Gastrocnemius medialis (tissue), 4 donors: Measurements from ENCODE around the gene DLEC1.

ENCODE experiments used
- POLR2A ChIP-seq, 2 donors: fragments of 450-650 bp; IDR thresholded peaks; one replicate each; pipeline ENCODE4 v1.6.1; 2017; ENCODE audit warnings: antibody characterized with exemption in 2 of 2, mild to moderate bottlenecking in 2 of 2, moderate library complexity in 2 of 2
- TF ChIP-seq, protein P1 (sequence below), 5 experiments: fragments of 450-650 bp in 3 of 5; fragments of 200-600 bp in 2 of 5; sonication (generic) in 2 of 5; IDR thresholded peaks in 4 of 5; conservative IDR thresholded peaks in 1 of 5; 1 replicate in 4 of 5; 2 replicates in 1 of 5; pipeline ENCODE4 v1.5.1; 2016 to 2019; ENCODE audit warnings: antibody characterized with exemption in 5 of 5, mild to moderate bottlenecking in 3 of 5, moderate library complexity in 3 of 5

DNA sequence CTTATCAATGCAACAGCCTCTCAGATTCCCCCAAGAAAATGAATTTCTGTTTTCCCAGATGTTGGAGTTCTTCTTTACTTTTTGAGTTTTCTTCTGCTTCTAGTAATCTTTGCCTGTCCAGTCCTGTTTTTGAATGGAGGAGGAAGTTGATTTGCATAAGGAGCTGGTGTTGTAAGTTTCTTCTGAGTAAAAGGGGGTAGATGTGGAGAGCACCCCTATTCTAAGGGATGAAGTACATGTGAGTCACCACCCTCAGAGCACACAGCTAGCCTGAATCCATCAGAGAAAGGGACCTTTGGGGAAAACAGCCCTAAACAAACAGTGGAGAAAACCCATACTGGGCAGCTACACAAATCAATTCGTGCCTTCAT lies 63.4 kb downstream of the DLEC1 start:
- TF ChIP-seq, protein P1, sequence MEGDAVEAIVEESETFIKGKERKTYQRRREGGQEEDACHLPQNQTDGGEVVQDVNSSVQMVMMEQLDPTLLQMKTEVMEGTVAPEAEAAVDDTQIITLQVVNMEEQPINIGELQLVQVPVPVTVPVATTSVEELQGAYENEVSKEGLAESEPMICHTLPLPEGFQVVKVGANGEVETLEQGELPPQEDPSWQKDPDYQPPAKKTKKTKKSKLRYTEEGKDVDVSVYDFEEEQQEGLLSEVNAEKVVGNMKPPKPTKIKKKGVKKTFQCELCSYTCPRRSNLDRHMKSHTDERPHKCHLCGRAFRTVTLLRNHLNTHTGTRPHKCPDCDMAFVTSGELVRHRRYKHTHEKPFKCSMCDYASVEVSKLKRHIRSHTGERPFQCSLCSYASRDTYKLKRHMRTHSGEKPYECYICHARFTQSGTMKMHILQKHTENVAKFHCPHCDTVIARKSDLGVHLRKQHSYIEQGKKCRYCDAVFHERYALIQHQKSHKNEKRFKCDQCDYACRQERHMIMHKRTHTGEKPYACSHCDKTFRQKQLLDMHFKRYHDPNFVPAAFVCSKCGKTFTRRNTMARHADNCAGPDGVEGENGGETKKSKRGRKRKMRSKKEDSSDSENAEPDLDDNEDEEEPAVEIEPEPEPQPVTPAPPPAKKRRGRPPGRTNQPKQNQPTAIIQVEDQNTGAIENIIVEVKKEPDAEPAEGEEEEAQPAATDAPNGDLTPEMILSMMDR (IDR thresholded peaks at IDR 0.05 in 4 of 5, conservative IDR thresholded peaks at IDR 0.05 in 1 of 5): no peak
- TF ChIP-seq POLR2A (IDR thresholded peaks at IDR 0.05): no peak
